Fibroblast of lung (primary cell): ENCODE measurements around the gene TOLLIP.

ENCODE experiments used
- CTCF ChIP-seq, 2 donors: IDR thresholded peaks in 1 of 2; conservative IDR thresholded peaks in 1 of 2; 1 replicate in 1 of 2; 2 replicates in 1 of 2; pipeline ENCODE4 v1.5.1; 2011 to 2012; ENCODE audit warnings: low read length in 2 of 2, control low read depth in 1 of 2, inconsistent platforms in 1 of 2, low read depth in 1 of 2, mild to moderate bottlenecking in 1 of 2
- EZH2 ChIP-seq: IDR thresholded peaks from 2 replicates; pipeline ENCODE4 v1.5.1; 2012; ENCODE audit warnings: low read length, control low read depth, mild to moderate bottlenecking; ENCODE audit errors: missing control alignments

GRCh38 chr11:1271927-1272326 lies 37.5 kb downstream of the TOLLIP start:
- TF ChIP-seq CTCF (conservative IDR thresholded peaks at IDR 0.05 in 1 of 2, IDR thresholded peaks at IDR 0.05 in 1 of 2; ENCODE audit: low read depth in 1 of 2, low read length in 2 of 2) (no peak), EZH2 (no peak)
